Gastrocnemius medialis (tissue), 4 donors: ENCODE data around the gene ACTN2. TPM values are rescaled to one million over a fixed set of nuclear protein-coding genes. Genes with fewer than 3 reads are reported as not detected.

Source experiments
- ATAC-seq, 2 donors: fragments of 150-250 bp; one replicate each; pipeline ENCODE4 v1.9.1; 2016
- DNase-seq, 2 donors: peaks; one replicate each; pipeline ENCODE4 v3.0.0-alpha.2; 2019
- H3K27ac ChIP-seq, 4 donors: fragments of 200-600 bp; sonication (generic); 1 replicate in 1 of 4; 2 replicates in 3 of 4; pipeline ENCODE4 v1.5.1; 2016 to 2018; ENCODE audit warnings: mild to moderate bottlenecking in 2 of 4, moderate library complexity in 1 of 4
- H3K27me3 ChIP-seq, 3 donors: fragments of 200-600 bp; sonication (generic) in 2 of 3; 1 replicate in 1 of 3; 2 replicates in 2 of 3; pipeline versions ENCODE4 v1.5.1 to v1.6.0; 2016 to 2019; ENCODE audit warnings: mild to moderate bottlenecking in 1 of 3, moderate library complexity in 1 of 3
- H3K36me3 ChIP-seq, 2 donors: fragments of 200-600 bp; sonication (generic) in 1 of 2; one replicate each; pipeline ENCODE4 v1.5.1; 2017 to 2018
- H3K4me1 ChIP-seq, 2 donors: fragments of 200-600 bp; sonication (generic) in 1 of 2; one replicate each; pipeline ENCODE4 v1.5.1; 2016 to 2017; ENCODE audit warnings: mild to moderate bottlenecking in 2 of 2
- H3K4me3 ChIP-seq, 4 donors: fragments of 200-600 bp; sonication (generic) in 3 of 4; 1 replicate in 1 of 4; 2 replicates in 3 of 4; pipeline ENCODE4 v1.5.1; 2016 to 2019; ENCODE audit warnings: mild to moderate bottlenecking in 2 of 4
- H3K9me3 ChIP-seq, 3 donors: fragments of 200-600 bp; sonication (generic) in 2 of 3; 1 replicate in 1 of 3; 2 replicates in 2 of 3; pipeline ENCODE4 v1.5.1; 2016 to 2019
- POLR2A ChIP-seq, 2 donors: fragments of 450-650 bp; IDR thresholded peaks; one replicate each; pipeline ENCODE4 v1.6.1; 2017; ENCODE audit warnings: antibody characterized with exemption in 2 of 2, mild to moderate bottlenecking in 2 of 2, moderate library complexity in 2 of 2
- in situ Hi-C, 4 donors: fragments of 200-750 bp; cut with MboI; loops; one replicate each; pipeline versions ENCODE4 v1.15.0 to v1.8.0; 2017; ENCODE audit warnings: low sequenced_read_pairs in 4 of 4
- intact Hi-C: fragments of 100-400 bp; cut with DNase I; formaldehyde crosslinking; loops from one replicate; pipeline ENCODE4 v1.15.1; 2023; ENCODE audit warnings: low total_unique reads
- total RNA-seq, 4 donors: library from RNA; depleted of rRNA; stranded (reverse); fragments of >200 nt; gene quantifications; one replicate each; pipeline versions ENCODE4 v1.1.0 to v1.2.3, GENCODE V29; 2016
- TF ChIP-seq, protein P1 (sequence below), 5 experiments: fragments of 450-650 bp in 3 of 5; fragments of 200-600 bp in 2 of 5; sonication (generic) in 2 of 5; IDR thresholded peaks in 4 of 5; conservative IDR thresholded peaks in 1 of 5; 1 replicate in 4 of 5; 2 replicates in 1 of 5; pipeline ENCODE4 v1.5.1; 2016 to 2019; ENCODE audit warnings: antibody characterized with exemption in 5 of 5, mild to moderate bottlenecking in 3 of 5, moderate library complexity in 3 of 5

ACTN2 gene
- total RNA-seq, 4 donors from 2014 or later: 503 to 1,706 (median 1,214) TPM

DNA sequence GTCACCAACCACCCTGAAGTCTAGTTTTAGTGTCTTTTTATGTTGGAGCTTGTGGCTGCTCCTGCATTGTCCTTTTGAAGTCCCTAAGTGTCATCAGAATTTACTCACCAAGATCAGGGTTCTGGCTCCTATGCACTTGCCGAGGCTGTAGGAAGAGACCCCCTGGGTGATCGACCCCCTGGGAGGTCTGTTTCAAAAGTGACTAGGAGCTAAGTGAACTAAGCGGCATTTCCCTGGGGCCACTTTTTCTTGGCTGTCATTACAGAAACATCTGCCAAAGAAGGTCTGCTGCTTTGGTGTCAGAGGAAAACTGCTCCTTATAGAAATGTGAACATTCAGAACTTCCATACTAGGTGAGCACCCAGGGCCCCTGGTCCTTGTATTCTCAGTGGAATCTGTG lies 39.4 kb downstream of the ACTN2 start:
- H3K4me1 ChIP-seq: peaks cover under 1 to 13% of the 10 kb centered on the region in 2 donors
- peak overlapping the region in 2 of 4 donors; percentile 36 to 83 for H3K27ac ChIP-seq
- H3K9me3 ChIP-seq: no peaks in the 10 kb centered on the region
- no peak for ATAC-seq
- in situ Hi-C loops: no loop called here
- intact Hi-C loops: no loop called here
- H3K4me3 ChIP-seq: no peak overlapping the region
- TF ChIP-seq, protein P1, sequence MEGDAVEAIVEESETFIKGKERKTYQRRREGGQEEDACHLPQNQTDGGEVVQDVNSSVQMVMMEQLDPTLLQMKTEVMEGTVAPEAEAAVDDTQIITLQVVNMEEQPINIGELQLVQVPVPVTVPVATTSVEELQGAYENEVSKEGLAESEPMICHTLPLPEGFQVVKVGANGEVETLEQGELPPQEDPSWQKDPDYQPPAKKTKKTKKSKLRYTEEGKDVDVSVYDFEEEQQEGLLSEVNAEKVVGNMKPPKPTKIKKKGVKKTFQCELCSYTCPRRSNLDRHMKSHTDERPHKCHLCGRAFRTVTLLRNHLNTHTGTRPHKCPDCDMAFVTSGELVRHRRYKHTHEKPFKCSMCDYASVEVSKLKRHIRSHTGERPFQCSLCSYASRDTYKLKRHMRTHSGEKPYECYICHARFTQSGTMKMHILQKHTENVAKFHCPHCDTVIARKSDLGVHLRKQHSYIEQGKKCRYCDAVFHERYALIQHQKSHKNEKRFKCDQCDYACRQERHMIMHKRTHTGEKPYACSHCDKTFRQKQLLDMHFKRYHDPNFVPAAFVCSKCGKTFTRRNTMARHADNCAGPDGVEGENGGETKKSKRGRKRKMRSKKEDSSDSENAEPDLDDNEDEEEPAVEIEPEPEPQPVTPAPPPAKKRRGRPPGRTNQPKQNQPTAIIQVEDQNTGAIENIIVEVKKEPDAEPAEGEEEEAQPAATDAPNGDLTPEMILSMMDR (IDR thresholded peaks at IDR 0.05 in 4 of 5, conservative IDR thresholded peaks at IDR 0.05 in 1 of 5): no peak
- TF ChIP-seq POLR2A (IDR thresholded peaks at IDR 0.05): no peak
- H3K27me3 ChIP-seq: no peaks in the 10 kb centered on the region
- no peak for DNase-seq
- H3K36me3 ChIP-seq: peaks cover 0 to 46% of the 10 kb centered on the region in 2 donors

DNA sequence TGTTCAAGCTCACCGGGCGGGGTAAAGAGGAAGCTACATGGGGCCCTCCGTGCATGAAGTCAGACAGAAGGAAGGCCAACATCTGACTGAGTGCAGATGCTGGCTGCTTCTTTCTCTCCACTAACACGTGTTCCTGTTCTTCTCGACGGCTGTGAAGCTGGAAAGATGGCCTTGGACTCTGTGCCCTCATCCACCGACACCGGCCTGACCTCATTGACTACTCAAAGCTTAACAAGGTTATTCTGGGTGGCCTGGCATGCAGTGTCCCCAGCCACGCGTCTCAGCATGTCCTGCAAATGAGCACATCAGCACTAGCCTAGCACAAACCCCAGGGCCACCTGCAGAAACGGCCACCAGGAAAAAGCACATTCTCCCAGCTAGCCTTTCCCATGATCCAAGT lies 41.2 kb downstream of the ACTN2 start:
- peak overlapping the region; percentile 46 to 83 (median 70) for H3K27ac ChIP-seq
- TF ChIP-seq, protein P1 (IDR thresholded peaks at IDR 0.05 in 4 of 5, conservative IDR thresholded peaks at IDR 0.05 in 1 of 5): no peak
- no peak for TF ChIP-seq POLR2A (IDR thresholded peaks at IDR 0.05)
- H3K27me3 ChIP-seq: no peaks in the 10 kb centered on the region
- ATAC-seq (peak; percentile 43 to 49), DNase-seq (peak in 1 of 2 donors; percentile 64)
- H3K4me3 ChIP-seq: no peak overlapping the region
- in situ Hi-C loops (no loop called here), intact Hi-C loops (no loop called here)
- no peaks in the 10 kb centered on the region for H3K9me3 ChIP-seq
- H3K36me3 ChIP-seq: peaks cover 2 to 58% of the 10 kb centered on the region in 2 donors
- peaks cover 0 to 12% of the 10 kb centered on the region in 2 donors for H3K4me1 ChIP-seq

DNA sequence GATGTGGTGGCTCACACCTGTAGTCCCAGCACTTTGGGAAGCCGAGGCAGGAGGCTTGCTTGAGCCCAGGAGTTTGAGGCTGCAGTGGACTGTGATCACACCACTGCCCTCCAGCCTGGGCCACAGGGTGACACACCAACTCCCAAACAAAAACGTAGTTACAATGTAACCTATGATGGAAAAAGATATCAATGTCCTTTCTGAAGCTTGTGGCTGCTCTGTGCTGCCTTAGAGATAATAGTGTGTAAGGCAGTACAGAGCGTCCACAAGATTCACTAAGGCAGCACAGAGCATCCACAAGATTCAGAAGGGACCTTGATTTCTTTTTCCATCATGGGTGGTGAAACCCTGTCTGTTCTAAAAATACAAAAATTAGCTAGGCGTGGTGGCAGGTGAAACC lies 42.5 kb downstream of the ACTN2 start:
- ATAC-seq (no peak), DNase-seq (no peak)
- intact Hi-C loops: no loop called here
- no peak for TF ChIP-seq POLR2A (IDR thresholded peaks at IDR 0.05)
- TF ChIP-seq, protein P1 (IDR thresholded peaks at IDR 0.05 in 4 of 5, conservative IDR thresholded peaks at IDR 0.05 in 1 of 5): no peak
- peak overlapping the region; percentile 46 to 83 (median 70) for H3K27ac ChIP-seq
- peaks cover 0 to 12% of the 10 kb centered on the region in 2 donors for H3K4me1 ChIP-seq
- no peaks in the 10 kb centered on the region for H3K9me3 ChIP-seq
- in situ Hi-C loops: no loop called here
- H3K27me3 ChIP-seq: no peaks in the 10 kb centered on the region
- H3K4me3 ChIP-seq: no peak overlapping the region
- H3K36me3 ChIP-seq: peaks cover 2 to 70% of the 10 kb centered on the region in 2 donors

DNA sequence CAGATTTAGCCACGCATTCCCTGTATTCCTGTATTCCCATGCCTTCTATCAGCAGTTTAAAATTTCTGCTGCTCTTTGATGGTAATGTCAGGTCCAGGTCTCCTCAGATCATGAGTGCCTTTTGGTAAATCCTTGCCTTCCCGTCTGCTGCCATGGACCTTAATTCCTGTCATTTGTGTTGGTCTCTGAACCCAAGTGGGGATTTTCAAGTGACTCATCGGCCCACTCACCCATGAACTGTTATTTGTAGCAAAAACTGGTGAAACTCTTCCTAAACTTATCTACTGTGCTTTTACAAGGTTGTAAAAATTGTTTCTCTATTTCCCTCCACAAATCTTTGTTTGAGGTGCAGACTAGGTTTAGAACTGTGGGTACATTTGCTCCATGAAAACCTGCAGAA lies 47.4 kb downstream of the ACTN2 start:
- intact Hi-C loops (no loop called here), in situ Hi-C loops (no loop called here)
- no peak for DNase-seq
- ATAC-seq: no peak
- peaks cover 5 to 89% of the 10 kb centered on the region in 2 donors for H3K36me3 ChIP-seq
- H3K27me3 ChIP-seq: no peaks in the 10 kb centered on the region
- no peaks in the 10 kb centered on the region for H3K9me3 ChIP-seq
- H3K4me1 ChIP-seq: peaks cover 0 to 5% of the 10 kb centered on the region in 2 donors
- peak overlapping the region in 1 of 4 donors; percentile 83 for H3K27ac ChIP-seq
- no peak overlapping the region for H3K4me3 ChIP-seq
- TF ChIP-seq, protein P1 (IDR thresholded peaks at IDR 0.05 in 4 of 5, conservative IDR thresholded peaks at IDR 0.05 in 1 of 5): no peak
- TF ChIP-seq POLR2A (IDR thresholded peaks at IDR 0.05): no peak
